ENCODE measurements around the gene ATP6V1F.

Gene ATP6V1F

DNA sequence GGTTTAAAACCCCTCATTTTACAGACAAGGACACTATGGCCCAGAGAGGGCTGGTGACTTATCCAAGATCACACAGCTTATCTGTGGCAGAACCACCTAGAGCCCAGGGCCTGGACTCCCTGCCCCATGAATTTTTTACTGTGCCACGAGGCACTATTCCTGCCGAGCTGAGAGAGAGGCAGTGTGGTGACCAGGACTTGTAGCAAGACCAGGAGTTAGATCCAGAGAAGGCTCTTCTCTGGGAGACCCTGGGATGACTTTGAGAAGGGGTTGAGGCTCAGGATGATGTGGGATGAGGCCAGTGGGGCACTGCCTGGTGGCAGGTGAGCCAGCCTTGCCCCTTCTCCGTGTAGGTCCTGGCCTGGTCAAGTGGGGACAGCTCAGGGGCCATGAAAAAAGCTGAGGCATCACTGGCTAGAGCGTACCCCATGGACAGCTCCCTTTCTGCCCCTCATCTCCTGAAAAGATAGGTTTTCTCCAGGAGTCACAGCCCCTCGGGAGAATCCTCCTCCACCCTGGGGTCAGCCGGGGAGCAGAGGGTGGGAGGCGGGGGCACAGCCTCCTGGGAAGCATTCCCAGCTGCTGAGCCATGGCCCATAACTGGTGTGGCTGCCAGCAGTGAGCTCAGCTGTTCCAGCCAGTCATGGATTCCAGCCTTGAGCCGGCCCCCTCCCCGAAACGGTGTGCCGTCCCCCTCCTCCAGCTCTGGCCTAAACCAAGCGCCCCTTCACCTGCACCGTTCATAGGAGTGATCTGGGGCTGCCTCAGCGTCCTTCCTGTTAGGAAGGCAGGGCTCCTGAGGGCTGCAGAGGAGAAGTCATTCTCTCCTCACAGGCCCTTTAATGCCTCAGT, 26.6 kb upstream of the ATP6V1F start:
- no peak for DNase-seq (ENCODE audit: low read depth)

DNA sequence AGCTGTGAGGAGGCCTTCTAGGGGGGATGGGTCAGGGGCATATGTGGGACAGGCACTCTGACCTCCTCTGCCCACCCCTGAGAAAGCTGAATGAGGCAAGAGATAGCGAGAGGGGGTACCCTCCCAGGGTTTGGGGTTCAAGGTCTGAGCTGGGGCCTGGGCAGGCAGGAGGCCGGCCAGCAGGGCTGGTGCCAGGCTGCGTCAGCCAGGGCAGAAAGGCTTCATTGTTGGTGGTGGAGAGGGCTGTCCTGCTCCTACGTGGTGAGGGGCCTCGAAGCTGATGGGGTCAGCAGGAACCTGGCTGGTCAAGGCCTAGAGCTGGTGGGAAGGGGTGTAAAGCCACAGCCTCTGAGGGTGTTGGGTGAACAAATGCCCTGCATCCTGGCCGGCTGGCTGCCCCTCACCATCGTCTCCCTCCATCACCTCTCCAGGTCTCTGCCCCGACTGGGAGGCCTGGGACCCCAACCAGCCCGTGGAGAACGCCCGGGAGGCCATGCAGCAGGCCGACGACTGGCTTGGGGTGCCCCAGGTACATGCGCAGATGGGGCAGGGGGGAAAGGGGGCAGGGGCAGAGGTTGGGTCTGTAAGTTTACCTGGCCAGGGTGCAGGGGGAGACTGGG, 25.8 kb upstream of the ATP6V1F start:
- DNase-seq (ENCODE audit: low read depth) = no peak

- no peak for DNase-seq (ENCODE audit: low read depth)
Observed at GRCh38 chr7:128837521-128837921, 25.1 kb upstream of the ATP6V1F start.

DNA sequence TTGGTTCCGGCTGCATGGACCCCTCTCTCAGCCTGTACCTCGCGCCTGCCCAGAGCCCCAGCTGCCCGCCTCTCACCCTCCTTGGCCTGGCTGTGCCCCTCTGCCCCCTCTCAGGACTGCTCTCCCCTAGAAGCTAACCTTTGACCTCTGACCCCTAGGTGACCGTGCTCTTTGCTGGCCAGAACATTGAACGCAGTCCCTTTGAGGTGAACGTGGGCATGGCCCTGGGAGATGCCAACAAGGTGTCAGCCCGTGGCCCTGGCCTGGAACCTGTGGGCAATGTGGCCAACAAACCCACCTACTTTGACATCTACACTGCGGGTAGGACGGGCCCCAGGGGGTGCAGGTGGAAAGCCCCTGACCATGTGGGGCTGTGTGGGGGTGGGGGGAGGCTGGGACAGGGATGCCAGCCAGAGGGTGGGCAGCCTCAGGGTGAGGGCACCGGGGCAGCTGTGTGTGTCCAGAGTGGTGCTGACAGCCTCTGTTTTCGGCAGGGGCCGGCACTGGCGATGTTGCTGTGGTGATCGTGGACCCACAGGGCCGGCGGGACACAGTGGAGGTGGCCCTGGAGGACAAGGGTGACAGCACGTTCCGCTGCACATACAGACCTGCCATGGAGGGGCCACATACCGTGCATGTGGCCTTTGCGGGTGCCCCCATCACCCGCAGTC, 24.4 kb upstream of the ATP6V1F start:
- no peak for DNase-seq (ENCODE audit: low read depth)

DNA sequence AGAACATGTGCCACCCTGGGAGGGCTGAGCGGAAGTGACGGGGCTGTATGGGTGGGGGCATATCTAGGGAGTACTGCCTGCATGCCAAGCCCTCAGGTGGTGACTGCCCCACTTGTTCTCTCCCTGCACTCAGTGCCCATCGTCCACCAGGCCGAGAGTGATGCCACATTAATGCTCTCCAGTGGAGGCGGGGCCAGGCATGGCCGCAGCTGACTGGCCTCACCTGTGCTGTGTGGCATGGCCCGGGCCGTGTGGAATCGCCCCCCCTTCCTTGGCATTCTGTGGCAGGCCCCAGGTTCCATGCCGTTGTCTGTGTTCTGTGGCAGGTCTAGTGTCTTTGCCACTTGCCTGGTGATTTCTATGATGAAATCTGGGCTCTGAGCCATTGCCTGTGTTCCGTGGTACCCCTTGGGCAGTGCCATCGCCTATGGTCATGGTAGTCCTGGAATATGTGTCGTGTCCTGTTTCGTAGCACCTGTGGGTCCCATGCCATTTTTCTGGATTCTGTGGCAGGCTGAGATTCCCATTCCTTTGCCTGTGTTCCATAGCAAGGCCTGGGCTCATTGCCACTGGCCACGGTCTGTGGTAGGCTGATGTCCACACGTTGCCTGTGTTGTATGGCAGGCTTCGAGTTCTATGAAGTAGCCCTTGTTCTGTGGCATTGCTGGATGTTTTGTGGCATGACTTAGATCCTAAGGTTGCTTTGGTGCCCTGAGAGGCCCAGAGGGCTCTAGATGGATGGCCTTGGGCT, 23.5 kb upstream of the ATP6V1F start:
- no peak for DNase-seq (ENCODE audit: low read depth)

DNA sequence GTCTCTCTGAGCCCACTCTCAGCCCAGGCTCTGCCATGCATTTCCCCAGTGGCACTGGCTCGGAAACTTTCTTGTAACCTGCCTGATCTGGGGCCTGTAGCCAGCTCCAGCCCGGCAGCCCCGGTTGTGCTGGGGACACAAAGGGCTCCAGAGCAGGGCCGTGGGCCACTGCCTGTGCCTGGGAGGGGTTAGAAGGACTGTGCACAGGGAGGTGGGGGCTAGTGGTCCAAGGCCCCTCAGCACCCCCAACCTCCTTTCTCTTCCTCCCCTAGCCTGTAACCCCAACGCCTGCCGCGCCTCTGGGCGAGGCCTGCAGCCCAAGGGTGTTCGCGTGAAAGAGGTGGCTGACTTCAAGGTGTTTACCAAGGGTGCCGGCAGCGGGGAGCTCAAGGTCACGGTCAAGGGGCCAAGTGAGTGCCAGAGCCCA, 22.9 kb upstream of the ATP6V1F start:
- DNase-seq (ENCODE audit: low read depth) = no peak

DNA sequence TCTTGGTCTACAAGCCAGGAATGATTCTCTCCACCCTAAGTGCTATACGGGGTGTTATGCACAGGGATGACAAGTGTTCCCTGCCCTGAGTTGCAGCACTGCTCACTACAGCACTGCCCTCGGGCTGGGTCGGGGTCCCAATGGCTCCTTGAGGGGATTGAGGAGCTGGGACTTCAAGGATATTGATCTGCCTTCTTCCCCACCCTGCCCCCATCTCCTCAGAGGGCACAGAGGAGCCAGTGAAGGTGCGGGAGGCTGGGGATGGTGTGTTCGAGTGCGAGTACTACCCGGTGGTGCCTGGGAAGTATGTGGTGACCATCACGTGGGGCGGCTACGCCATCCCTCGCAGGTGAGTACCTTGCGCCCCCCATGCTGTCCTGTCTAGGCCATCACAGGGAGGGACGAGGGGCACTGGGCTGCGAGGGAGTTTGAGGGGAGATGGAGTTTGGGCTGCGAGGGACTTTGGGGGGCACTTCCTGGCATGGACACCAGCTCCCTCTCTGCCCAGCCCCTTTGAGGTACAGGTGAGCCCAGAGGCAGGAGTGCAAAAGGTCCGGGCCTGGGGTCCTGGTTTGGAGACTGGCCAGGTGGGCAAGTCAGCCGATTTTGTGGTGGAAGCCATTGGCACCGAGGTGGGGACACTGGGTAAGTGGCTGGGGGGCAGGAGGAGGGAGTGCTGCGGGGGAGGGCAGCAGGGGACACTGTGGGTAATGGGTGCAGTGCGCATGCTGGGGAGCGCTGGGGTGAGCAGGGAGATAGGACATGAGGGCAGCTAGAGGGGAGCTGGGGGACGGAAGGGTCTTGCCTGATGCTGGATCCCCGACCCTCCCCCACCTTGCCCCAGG, 22.1 kb upstream of the ATP6V1F start:
- DNase-seq (ENCODE audit: low read depth) = no peak

DNA sequence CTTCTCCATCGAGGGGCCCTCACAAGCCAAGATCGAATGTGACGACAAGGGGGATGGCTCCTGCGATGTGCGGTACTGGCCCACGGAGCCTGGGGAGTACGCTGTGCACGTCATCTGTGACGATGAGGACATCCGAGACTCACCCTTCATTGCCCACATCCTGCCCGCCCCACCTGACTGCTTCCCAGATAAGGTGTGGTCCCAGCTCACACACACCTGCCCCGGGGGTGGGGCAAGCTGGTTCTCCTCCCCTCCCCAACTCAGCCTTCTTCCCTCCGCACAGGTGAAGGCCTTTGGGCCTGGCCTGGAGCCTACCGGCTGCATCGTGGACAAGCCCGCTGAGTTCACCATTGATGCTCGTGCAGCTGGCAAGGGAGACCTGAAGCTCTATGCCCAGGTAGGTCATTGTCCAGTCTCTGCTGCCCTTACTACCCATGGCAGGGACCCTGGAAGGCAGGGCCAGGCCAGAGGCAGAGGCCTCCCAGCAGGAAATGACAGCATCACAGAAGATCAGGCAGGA, 21.4 kb upstream of the ATP6V1F start:
- no peak for DNase-seq (ENCODE audit: low read depth)

DNA sequence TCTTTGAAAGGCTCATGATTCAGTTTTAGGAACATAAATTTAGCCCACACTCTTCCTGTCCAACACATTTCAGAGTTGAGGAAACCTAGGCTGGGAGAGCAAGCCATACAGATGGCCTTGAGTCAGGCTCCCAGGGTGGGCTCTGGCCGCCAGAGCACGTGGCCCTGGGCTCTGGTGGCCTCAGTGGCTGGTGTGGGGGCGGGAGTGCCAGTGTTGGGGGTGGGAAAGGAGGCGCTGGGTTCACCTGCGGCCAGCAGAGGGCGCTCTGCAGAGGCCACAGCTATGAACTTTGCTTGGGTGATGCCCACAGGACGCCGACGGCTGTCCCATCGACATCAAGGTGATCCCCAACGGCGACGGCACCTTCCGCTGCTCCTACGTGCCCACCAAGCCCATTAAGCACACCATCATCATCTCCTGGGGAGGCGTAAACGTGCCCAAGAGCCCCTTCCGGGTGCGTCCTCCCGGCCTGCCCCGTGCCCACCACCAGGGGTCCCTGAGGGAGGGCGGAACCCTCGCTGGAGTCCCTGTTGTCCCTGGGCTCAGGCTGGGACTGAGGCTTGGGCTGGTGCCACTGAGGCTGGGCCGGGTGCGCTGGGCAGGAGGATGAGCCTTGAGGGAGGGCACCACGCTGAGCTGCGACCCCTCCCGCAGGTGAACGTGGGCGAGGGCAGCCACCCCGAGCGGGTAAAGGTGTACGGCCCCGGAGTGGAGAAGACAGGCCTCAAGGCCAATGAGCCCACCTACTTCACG, 20.6 kb upstream of the ATP6V1F start:
- no peak for DNase-seq (ENCODE audit: low read depth)

DNA sequence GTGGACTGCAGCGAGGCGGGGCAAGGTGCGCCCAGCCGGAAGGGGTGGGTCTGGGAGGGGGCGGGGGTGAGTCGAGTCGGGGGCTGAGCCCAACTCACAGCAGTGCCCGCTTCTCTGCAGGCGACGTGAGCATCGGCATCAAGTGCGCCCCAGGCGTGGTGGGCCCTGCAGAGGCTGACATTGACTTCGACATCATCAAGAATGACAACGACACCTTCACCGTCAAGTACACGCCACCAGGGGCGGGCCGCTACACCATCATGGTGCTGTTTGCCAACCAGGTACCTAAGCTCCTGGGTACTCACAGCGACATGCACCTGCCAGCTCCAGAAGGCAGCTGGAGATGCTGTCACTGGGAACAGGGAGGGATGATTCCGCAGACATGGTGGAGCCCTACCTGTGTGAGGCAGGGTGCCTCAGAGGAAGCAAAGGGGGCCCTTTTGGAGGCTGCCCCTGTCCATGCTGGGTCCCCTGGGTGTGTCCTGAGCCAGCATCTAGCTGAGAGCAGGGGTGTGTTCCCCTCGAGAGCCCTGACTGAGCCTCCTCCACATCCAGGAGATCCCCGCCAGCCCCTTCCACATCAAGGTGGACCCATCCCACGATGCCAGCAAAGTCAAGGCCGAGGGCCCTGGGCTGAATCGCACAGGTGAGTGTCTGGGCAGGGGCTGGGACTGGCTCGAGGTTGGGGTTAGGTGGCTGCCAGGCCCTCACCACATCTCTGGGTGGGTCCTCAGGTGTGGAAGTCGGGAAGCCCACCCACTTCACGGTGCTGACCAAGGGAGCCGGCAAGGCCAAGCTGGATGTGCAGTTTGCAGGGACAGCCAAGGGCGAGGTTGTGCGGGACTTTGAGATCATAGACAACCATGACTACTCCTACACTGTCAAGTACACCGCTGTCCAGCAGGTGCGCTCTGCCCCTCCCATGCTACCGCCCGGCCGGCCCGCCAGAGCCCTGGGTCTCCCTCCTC, 19.7 kb upstream of the ATP6V1F start:
- DNase-seq (ENCODE audit: low read depth) = no peak

- DNase-seq (ENCODE audit: low read depth) = no peak
Observed at GRCh38 chr7:128843938-128844621, 18.6 kb upstream of the ATP6V1F start.

GRCh38 chr7:128844777-128845311, 17.8 kb upstream of the ATP6V1F start:
- DNase-seq (ENCODE audit: low read depth) = no peak

GRCh38 chr7:128845475-128845874, 17.2 kb upstream of the ATP6V1F start:
- DNase-seq (ENCODE audit: low read depth) = no peak

DNA sequence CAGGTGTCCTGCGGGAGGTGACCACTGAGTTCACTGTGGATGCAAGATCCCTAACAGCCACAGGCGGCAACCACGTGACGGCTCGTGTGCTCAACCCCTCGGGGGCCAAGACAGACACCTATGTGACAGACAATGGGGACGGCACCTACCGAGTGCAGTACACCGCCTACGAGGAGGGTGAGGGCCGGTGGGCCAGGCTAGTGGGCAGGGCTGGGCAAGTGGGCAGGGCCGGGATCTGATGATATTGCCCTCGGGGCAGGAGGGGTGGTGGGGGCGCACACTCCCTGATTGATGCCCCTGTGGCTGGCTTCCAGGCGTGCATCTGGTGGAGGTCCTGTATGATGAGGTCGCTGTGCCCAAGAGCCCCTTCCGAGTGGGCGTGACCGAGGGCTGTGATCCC, 16.7 kb upstream of the ATP6V1F start:
- DNase-seq (ENCODE audit: low read depth) = no peak

DNA sequence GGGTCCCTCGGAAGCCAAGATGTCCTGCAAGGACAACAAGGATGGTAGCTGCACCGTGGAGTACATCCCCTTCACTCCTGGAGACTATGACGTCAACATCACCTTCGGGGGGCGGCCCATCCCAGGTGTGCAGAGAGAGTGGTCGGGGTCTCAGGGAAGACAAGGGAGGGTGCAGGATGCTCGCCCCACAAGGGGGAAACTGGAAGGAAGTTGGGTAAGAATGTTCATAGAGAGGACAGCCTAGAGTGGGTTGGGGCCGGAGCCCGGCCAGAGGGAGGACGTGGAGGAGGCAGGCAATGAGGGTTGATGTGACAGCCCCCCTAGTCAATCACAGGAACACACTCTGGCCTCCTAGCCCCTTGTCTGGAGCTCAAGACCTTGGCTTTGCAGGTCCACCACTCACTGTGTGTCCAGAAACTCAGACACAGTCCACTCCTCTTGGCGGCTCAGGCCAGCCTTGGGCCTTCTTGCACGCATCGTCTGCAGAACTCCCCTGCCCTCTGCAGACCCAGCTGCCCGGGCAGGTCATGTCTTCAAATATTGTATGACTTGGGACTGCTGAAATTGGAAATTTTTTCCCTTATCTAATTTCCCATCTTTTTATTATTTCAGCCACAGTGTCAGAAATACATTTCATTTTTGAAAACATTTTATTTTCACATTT, 15.7 kb upstream of the ATP6V1F start:
- DNase-seq (ENCODE audit: low read depth) = no peak

DNA sequence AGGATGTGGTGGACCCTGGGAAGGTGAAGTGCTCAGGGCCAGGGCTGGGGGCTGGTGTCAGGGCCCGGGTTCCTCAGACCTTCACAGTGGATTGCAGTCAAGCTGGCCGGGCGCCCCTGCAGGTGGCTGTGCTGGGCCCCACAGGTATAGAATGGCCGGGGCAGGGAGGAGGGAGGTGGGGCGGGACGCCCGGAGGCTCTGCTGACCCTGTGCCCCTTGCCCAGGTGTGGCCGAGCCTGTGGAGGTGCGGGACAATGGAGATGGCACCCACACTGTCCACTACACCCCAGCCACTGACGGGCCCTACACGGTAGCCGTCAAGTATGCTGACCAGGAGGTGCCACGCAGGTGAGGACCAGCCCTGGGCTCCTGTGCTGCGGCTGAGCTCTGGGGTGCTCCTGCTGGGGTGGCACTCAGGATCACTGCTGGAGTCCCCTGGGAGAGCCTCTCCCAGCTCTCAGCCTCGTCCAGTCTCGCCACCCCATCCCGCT, 14.9 kb upstream of the ATP6V1F start:
- no peak for DNase-seq (ENCODE audit: low read depth)

GRCh38 chr7:128848289-128849155, 14.1 kb upstream of the ATP6V1F start:
- DNase-seq (ENCODE audit: low read depth) = no peak

All from HS-27A (cell line).